CD4-positive, alpha-beta memory T cell (primary cell): ENCODE data around the gene TOP3B. TPM values are rescaled to one million over a fixed set of nuclear protein-coding genes. Genes with fewer than 3 reads are reported as not detected.

ENCODE experiments used
- CTCF ChIA-PET: fragments of 350-600 bp; sonication (Branson Sonifier 250); formaldehyde crosslinking; loops from one replicate; lab custom pipeline; 2021; ENCODE audit warnings: inconsistent platforms; ENCODE audit not compliant: partially characterized antibody; lab: Charles Lee
- POLR2A ChIA-PET: fragments of 350-600 bp; sonication (Branson Sonifier 250); formaldehyde crosslinking; loops from one replicate; lab custom pipeline; 2021; ENCODE audit not compliant: partially characterized antibody; lab: Charles Lee
- DNase-seq, 5 donors: peaks; one replicate each; pipeline versions ENCODE4 v3.0.0 to v3.0.0-alpha.2; 2020 to 2022; ENCODE audit warnings: mixed read lengths in 1 of 5
- H3K27ac ChIP-seq: one replicate; pipeline ENCODE4 v1.7.0; 2013; ENCODE audit warnings: low read depth, low read length
- H3K27me3 ChIP-seq: 2 replicates; pipeline ENCODE4 v1.7.0; 2013; ENCODE audit warnings: mild to moderate bottlenecking, low read length, moderate library complexity; ENCODE audit not compliant: insufficient read depth
- H3K36me3 ChIP-seq: 2 replicates; pipeline ENCODE4 v1.7.0; 2013; ENCODE audit warnings: mild to moderate bottlenecking, low read length, moderate library complexity; ENCODE audit not compliant: insufficient read depth
- H3K4me1 ChIP-seq: 2 replicates; pipeline ENCODE4 v1.7.0; 2013; ENCODE audit warnings: mild to moderate bottlenecking, low read length, moderate library complexity; ENCODE audit not compliant: insufficient read depth
- H3K4me3 ChIP-seq, 2 donors: one replicate each; pipeline ENCODE4 v1.7.0; 2013; ENCODE audit warnings: low read length in 2 of 2, mild to moderate bottlenecking in 1 of 2
- H3K9me3 ChIP-seq, 2 donors: one replicate each; pipeline ENCODE4 v1.7.0; 2013; ENCODE audit warnings: low read length in 2 of 2, control low read depth in 1 of 2; ENCODE audit not compliant: control insufficient read depth in 1 of 2
- H3K27ac Mint-ChIP-seq, 7 donors: one replicate each; pipeline ENCODE4 v1.8.0; 2020 to 2021; ENCODE audit warnings: mixed read lengths in 7 of 7, mild to moderate bottlenecking in 6 of 7, inconsistent platforms in 3 of 7, moderate library complexity in 3 of 7
- H3K27me3 Mint-ChIP-seq, 2 donors: one replicate each; pipeline ENCODE4 v1.8.0; 2020 to 2021; ENCODE audit warnings: mixed read lengths in 2 of 2
- H3K36me3 Mint-ChIP-seq, 2 donors: one replicate each; pipeline ENCODE4 v1.8.0; 2020 to 2021; ENCODE audit warnings: mixed read lengths in 2 of 2, inconsistent platforms in 1 of 2, mild to moderate bottlenecking in 1 of 2
- H3K4me1 Mint-ChIP-seq, 4 donors: one replicate each; pipeline ENCODE4 v1.8.0; 2020 to 2021; ENCODE audit warnings: mixed read lengths in 4 of 4, mild to moderate bottlenecking in 1 of 4
- H3K4me3 Mint-ChIP-seq, 8 donors: one replicate each; pipeline ENCODE4 v1.8.0; 2020 to 2021; ENCODE audit warnings: mixed read lengths in 8 of 8, mild to moderate bottlenecking in 7 of 8, moderate library complexity in 6 of 8, inconsistent platforms in 3 of 8
- H3K9me3 Mint-ChIP-seq, 8 donors: one replicate each; pipeline ENCODE4 v1.8.0; 2020 to 2021; ENCODE audit warnings: mixed read lengths in 8 of 8, mild to moderate bottlenecking in 5 of 8, inconsistent platforms in 3 of 8, moderate library complexity in 1 of 8
- intact Hi-C: fragments of 100-400 bp; cut with micrococcal nuclease; formaldehyde crosslinking; loops from one replicate; pipeline ENCODE4 v1.15.1; 2023
- polyA plus RNA-seq, 2 donors: library from polyadenylated mRNA; unstranded; fragments of 300-500 nt; fragmentation: Illumina TruSeq; gene quantifications; one replicate each; pipeline ENCODE4 v1.2.3, GENCODE V29; 2021
- total RNA-seq, 2 experiments: library from RNA; stranded (reverse); gene quantifications; one replicate each; pipeline ENCODE4 v1.2.3, GENCODE V29; 2021

The TOP3B gene
- total and polyA plus RNA-seq, 4 experiments from 2014 or later, result 8.6 to 81.1 (median 46.9) TPM

DNA sequence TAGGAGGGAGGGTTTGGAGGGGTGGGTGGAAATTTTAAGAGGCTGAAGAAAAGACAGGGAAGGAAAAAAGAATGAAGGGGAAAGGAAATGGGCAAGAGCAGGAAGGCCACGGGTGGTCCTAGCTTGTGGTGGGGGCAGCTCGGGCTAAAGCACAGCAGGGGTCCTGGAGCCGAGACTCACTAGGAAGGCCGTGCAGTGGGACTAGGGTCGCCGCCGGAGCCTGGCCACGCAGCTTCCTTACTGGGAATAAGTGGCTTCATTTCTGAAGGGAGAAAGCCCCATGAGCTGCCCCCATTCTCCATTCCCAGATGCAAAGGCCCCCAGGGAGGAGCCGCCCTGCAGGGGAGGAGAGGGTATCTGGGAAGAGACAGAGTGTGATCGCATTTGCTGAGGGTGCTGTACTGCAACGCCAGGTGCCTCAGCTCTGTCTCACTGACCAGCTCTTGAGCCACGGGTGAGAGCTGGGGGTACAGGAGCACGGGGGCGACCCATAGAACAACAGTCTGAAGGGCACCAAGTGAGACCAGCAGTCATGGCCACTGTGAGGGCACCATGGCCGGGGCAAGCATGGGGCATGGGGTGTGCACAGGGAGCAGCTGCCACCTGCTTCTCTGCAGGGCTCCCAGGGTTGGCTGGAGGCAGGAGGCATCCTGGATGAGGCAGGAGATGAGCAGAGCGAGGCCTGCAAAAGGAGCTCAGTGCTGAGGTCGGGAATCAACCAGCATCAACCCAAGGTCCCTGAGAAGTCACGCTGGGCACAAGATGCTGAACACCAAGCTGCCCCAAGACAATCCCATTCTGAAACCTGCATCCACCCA lies 11.6 kb downstream of the TOP3B start:
- Histone ChIP-seq H3K36me3 (peaks cover 60% of the 10 kb centered on the region), H3K27ac (no peak overlapping the region), H3K9me3 (no peaks in the 10 kb centered on the region), H3K27me3 (no peaks in the 10 kb centered on the region), H3K4me3 (no peak overlapping the region), H3K4me1 (no peaks in the 10 kb centered on the region)
- no peaks in the 10 kb centered on the region for H3K27me3 Mint-ChIP-seq
- CTCF ChIA-PET, result interaction anchor here (0.7 to 3.4 kb wide), 6 partner anchors 11 to 33 kb away, joined by 3 to 27 read pairs (median 6); partner anchors contain the start of gene TOP3B
- H3K9me3 Mint-ChIP-seq, result no peaks in the 10 kb centered on the region
- POLR2A ChIA-PET, result interaction anchor here (5.4 kb wide), 1 partner anchor 11 kb away, joined by 29 read pairs; the partner anchor contains the start of gene TOP3B
- H3K36me3 Mint-ChIP-seq, result peaks cover 47 to 77% of the 10 kb centered on the region in 2 donors
- H3K27ac Mint-ChIP-seq, result peak overlapping the region in 2 of 7 donors; percentile 54 to 61
- no peak overlapping the region for H3K4me3 Mint-ChIP-seq
- DNase-seq, result no peak
- H3K4me1 Mint-ChIP-seq, result peaks cover 1 to 11% (median 5%) of the 10 kb centered on the region in 4 donors
- intact Hi-C loops, result no loop called here

DNA sequence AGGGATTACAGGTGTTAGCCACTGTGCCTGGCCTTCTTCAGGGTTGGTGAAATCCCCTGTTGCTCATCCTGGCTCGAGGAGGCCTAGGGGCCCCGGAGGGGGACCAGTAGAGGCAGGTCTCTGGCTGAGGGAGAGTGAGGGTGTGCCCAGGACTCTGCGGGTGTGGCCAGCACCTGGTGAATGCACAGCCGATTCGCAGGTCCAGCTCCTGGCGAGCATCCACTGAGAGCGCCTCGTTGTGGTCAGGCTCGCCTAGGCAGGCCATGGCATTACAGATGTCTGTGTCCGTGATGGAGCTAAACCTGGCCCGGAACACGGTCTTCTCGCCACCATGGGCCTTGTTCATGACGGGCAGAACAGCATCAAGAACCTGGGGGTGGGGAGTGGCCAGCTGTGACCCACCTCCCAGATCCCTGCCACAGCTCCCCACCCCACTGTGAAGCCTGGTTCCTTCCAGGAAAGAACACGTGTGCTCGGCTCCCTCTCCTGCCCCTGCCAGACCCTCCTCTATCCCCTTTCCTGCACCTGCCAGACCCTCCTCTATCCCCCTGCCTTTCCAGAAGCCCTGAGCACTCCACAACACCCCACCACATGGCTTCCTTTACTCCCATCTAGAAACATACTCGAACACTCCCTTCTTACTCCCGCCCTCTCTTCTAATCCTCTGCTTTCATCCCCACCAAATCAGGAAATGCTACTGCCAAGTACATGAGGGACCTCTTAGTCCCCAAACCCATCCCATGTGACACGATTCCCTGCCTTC lies 12.4 kb downstream of the TOP3B start:
- ChIA-PET POLR2A (interaction anchor here (5.4 kb wide), 1 partner anchor 12 kb away, joined by 29 read pairs; the partner anchor contains the start of gene TOP3B), CTCF (interaction anchor here (0.7 to 3.4 kb wide), 4 partner anchors 12 to 261 kb away, joined by 3 to 27 read pairs (median 4); partner anchors contain the start of gene TOP3B)
- no peak overlapping the region for H3K4me3 ChIP-seq
- H3K36me3 ChIP-seq, result peaks cover 60% of the 10 kb centered on the region
- peaks cover 0 to 5% (median under 1%) of the 10 kb centered on the region in 4 donors for H3K4me1 Mint-ChIP-seq
- no peak overlapping the region for H3K27ac ChIP-seq
- H3K9me3 Mint-ChIP-seq, result no peaks in the 10 kb centered on the region
- H3K4me3 Mint-ChIP-seq, result no peak overlapping the region
- no peaks in the 10 kb centered on the region for H3K4me1 ChIP-seq
- H3K27me3 Mint-ChIP-seq, result no peaks in the 10 kb centered on the region
- peak overlapping the region in 2 of 7 donors; percentile 54 to 61 for H3K27ac Mint-ChIP-seq
- H3K36me3 Mint-ChIP-seq, result peaks cover 42 to 77% of the 10 kb centered on the region in 2 donors
- no peak for DNase-seq
- intact Hi-C loops, result no loop called here
- H3K27me3 ChIP-seq, result no peaks in the 10 kb centered on the region
- H3K9me3 ChIP-seq, result no peaks in the 10 kb centered on the region

DNA sequence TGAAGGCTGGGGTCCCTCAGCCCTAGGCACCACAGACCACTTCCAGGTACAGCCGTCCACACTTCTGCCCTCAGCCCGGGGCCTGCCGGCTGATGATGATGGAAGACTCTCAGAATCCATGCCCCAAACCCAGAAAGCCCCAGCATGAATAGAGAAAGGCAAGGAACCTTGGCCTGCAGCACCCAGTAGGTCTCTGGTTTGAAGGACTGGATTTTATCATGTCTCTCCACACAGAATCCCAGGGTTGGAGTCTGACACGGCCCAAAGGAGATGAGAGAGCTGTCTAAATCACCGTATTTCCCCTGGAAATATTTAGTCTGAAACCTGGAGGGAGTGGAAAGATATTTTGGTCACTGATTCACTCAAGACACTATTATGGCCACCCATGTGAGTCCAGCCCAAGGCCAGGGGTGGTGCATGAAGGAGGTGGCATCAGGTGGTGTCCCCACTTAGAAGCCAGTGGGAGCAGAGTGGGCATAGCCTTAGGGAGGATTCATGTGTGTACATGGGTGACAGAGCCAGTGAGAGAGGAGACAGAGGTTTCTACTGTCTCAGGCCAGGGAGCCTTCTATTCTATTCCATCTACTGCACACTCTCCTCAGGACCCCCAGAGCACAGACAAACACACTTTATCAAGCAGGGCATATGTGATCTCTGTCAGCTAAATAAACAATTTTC lies 14.0 kb downstream of the TOP3B start:
- peak overlapping the region in 2 of 7 donors; percentile 25 to 46 for H3K27ac Mint-ChIP-seq
- intact Hi-C loops, result no loop called here
- CTCF ChIA-PET, result interaction anchor here (1.4 to 2.4 kb wide), 3 partner anchors 16 to 31 kb away, joined by 5 to 7 read pairs (median 5); partner anchors contain the start of gene PPM1F
- DNase-seq, result no peak
- Histone ChIP-seq H3K4me1 (no peaks in the 10 kb centered on the region), H3K27me3 (no peaks in the 10 kb centered on the region), H3K9me3 (no peaks in the 10 kb centered on the region), H3K27ac (no peak overlapping the region), H3K4me3 (no peak overlapping the region), H3K36me3 (peaks cover 60% of the 10 kb centered on the region)
- H3K4me3 Mint-ChIP-seq, result no peak overlapping the region
- H3K4me1 Mint-ChIP-seq, result peaks cover 0 to 5% (median under 1%) of the 10 kb centered on the region in 4 donors
- POLR2A ChIA-PET, result interaction anchor here (1.2 to 5.4 kb wide), 2 partner anchors 9 to 14 kb away, joined by 3 to 29 read pairs; partner anchors contain the start of gene TOP3B
- H3K27me3 Mint-ChIP-seq, result no peaks in the 10 kb centered on the region
- no peaks in the 10 kb centered on the region for H3K9me3 Mint-ChIP-seq
- H3K36me3 Mint-ChIP-seq, result peaks cover 36 to 74% of the 10 kb centered on the region in 2 donors

DNA sequence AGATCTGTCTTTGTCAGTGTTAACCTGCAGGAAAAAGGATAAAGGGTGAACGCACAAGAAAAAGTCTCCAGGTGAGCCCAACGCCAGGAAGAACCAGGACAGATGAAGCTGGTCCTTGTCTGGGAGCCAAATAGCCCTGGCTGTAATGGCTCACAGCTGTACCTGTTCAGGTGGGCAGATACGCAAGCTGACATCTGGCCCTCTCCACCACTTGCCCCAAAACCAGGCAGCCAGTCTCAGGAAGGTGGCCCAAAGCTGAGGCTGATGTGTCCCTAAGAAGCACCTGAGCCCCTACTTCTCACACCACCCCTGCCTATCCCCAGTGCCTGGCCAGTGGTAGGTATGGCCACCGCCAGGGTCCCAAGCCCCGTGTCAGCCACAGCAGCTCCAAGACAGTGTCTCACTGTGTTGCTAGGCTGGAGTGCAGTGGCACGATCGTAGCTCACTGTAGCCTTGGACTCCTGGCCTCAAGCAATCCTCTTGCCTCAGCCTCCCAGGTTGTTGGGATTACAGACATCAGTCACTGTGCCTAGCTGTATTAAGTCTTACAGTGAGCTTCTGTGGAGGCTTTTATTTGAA lies 14.8 kb downstream of the TOP3B start:
- Mint-ChIP-seq H3K27me3 (no peaks in the 10 kb centered on the region), H3K36me3 (peaks cover 42 to 73% of the 10 kb centered on the region in 2 donors), H3K4me3 (no peak overlapping the region), H3K4me1 (peaks cover 0 to 5% (median 0%) of the 10 kb centered on the region in 4 donors), H3K27ac (no peak overlapping the region), H3K9me3 (no peaks in the 10 kb centered on the region)
- no peaks in the 10 kb centered on the region for H3K9me3 ChIP-seq
- H3K27me3 ChIP-seq, result no peaks in the 10 kb centered on the region
- DNase-seq, result no peak
- intact Hi-C loops, result no loop called here
- H3K4me1 ChIP-seq, result no peaks in the 10 kb centered on the region
- POLR2A ChIA-PET, result interaction anchor here (1.2 to 5.4 kb wide), 2 partner anchors 8 to 14 kb away, joined by 3 to 29 read pairs; partner anchors contain the start of gene TOP3B
- H3K36me3 ChIP-seq, result peaks cover 59% of the 10 kb centered on the region
- H3K4me3 ChIP-seq, result no peak overlapping the region
- H3K27ac ChIP-seq, result no peak overlapping the region
- CTCF ChIA-PET, result interaction anchor here (2.4 kb wide), 2 partner anchors 15 to 30 kb away, joined by 5 to 7 read pairs; partner anchors contain the start of gene PPM1F

DNA sequence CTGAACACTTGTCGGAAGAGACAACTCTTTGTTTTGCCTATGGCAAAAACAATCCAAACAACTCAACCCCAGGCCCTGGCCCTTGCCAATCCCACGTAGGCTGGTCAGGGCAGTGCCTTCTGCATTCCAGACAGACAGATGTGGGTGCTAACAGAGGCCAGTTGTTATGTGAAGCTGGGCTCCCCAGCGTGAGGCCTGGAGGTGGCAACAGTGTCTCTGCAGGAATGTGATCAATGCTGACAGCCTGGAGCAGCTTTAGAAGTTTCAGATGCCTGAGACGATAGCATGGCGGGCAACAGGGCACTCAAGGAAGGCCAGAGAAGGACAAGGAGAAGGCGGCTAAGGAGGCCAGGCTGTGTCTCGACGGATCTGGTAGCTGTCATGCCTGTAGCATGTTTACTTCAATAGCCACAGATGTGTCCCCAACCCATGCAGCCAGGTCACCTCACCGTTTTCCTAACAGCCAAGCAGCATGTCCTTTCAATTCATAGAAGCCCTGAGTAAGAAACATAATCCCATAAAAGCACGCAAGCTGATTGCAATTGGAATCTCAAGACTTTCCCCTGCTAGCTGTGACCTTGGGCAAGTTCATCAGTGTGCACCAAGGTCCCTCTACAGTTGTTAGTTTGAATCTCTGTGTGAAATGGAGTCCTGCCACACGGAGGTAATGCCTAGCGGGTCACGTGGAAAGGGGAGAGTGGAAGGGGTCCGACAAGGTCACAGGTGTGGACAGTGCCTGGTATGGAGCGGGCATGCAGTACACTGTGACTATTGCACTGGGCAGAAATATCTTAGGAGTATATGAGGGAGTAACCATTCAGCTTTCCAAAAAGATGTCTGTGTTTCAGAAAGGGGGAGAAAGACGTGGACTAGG lies 15.7 kb downstream of the TOP3B start:
- peaks cover 65% of the 10 kb centered on the region for H3K36me3 ChIP-seq
- Mint-ChIP-seq H3K27me3 (no peaks in the 10 kb centered on the region), H3K4me1 (no peaks in the 10 kb centered on the region), H3K36me3 (peaks cover 40 to 76% of the 10 kb centered on the region in 2 donors), H3K27ac (no peak overlapping the region), H3K4me3 (no peak overlapping the region), H3K9me3 (no peaks in the 10 kb centered on the region)
- no peaks in the 10 kb centered on the region for H3K4me1 ChIP-seq
- ChIA-PET CTCF (interaction anchor here (0.9 to 2.4 kb wide), 3 partner anchors 14 to 29 kb away, joined by 3 to 7 read pairs (median 5); partner anchors contain the start of gene PPM1F), POLR2A (no interaction called here)
- no peak overlapping the region for H3K27ac ChIP-seq
- intact Hi-C loops, result no loop called here
- no peak overlapping the region for H3K4me3 ChIP-seq
- DNase-seq, result no peak
- H3K27me3 ChIP-seq, result no peaks in the 10 kb centered on the region
- H3K9me3 ChIP-seq, result no peaks in the 10 kb centered on the region

DNA sequence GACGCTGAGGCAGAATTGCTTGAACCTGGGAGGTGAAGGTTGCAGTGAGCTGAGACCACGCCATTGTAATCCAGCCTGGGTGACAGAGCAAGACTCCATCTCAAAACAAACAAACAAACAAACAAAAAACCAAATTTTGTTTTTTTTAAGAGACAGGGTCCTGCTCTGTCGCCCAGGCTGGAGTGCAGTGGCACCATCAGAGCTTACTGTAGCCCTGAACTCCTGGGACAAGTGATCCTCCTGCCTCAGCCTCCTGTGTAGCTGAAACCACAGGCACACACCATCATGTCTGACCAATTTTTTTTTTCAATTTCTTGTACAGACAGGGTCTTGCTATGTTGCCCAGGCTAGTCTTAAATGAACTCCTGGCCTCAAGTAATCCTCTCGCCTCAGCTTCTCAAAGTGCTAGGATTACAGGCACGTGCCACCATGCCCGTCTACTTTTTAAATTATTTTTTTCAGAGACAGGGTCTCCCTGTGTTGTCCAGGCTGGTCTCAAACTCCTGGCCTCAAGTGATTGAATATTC lies 16.8 kb downstream of the TOP3B start:
- Histone ChIP-seq H3K27me3 (no peaks in the 10 kb centered on the region), H3K9me3 (no peaks in the 10 kb centered on the region), H3K27ac (no peak overlapping the region), H3K4me3 (no peak overlapping the region), H3K36me3 (peaks cover 57% of the 10 kb centered on the region), H3K4me1 (no peaks in the 10 kb centered on the region)
- Mint-ChIP-seq H3K27me3 (no peaks in the 10 kb centered on the region), H3K27ac (no peak overlapping the region), H3K4me3 (no peak overlapping the region), H3K9me3 (no peaks in the 10 kb centered on the region), H3K4me1 (no peaks in the 10 kb centered on the region), H3K36me3 (peaks cover 40 to 69% of the 10 kb centered on the region in 2 donors)
- no peak for DNase-seq
- ChIA-PET POLR2A (no interaction called here), CTCF (no interaction called here)
- intact Hi-C loops, result no loop called here
